MM.1S (cell line): ENCODE results near the gene CD99L2.

Experiments
- DNase-seq: peaks from one replicate; pipeline ENCODE4 v3.0.0-alpha.2; 2015
- H2AFZ ChIP-seq: fragments of 300-600 bp; sonication (generic); 2 replicates; pipeline ENCODE4 v1.6.0; 2016; ENCODE audit warnings: antibody characterized with exemption, low read length
- H3F3A ChIP-seq: fragments of 300-600 bp; sonication (generic); 2 replicates; pipeline ENCODE4 v1.6.1; 2016; ENCODE audit warnings: mild to moderate bottlenecking, antibody characterized with exemption, low read length, moderate library complexity, mixed read lengths; ENCODE audit not compliant: insufficient read depth
- H3K27ac ChIP-seq: fragments of 300-600 bp; sonication (generic); 2 replicates; pipeline ENCODE4 v1.5.1; 2016; ENCODE audit warnings: mild to moderate bottlenecking, low read length
- H3K27me3 ChIP-seq: fragments of 300-600 bp; sonication (generic); replicated peaks from 2 replicates; pipeline ENCODE4 v1.6.0; 2016; ENCODE audit warnings: low read length; ENCODE audit not compliant: insufficient read depth
- H3K36me3 ChIP-seq: fragments of 300-600 bp; sonication (generic); replicated peaks from 2 replicates; pipeline ENCODE4 v1.6.1; 2016; ENCODE audit warnings: mild to moderate bottlenecking, low read length, mixed read lengths; ENCODE audit not compliant: insufficient read depth
- H3K4me1 ChIP-seq: fragments of 300-600 bp; sonication (generic); 2 replicates; pipeline ENCODE4 v1.6.1; 2016; ENCODE audit warnings: low read length, mixed read lengths
- H3K4me2 ChIP-seq: fragments of 300-600 bp; sonication (generic); 2 replicates; pipeline ENCODE4 v1.6.0; 2016; ENCODE audit warnings: low read depth, low read length
- H3K4me3 ChIP-seq: fragments of 300-600 bp; sonication (generic); 2 replicates; pipeline ENCODE4 v1.5.1; 2016; ENCODE audit warnings: low read length, mixed read lengths
- H3K79me2 ChIP-seq: fragments of 300-600 bp; sonication (generic); 2 replicates; pipeline ENCODE4 v1.6.1; 2016; ENCODE audit warnings: mixed run types, low read length, mixed read lengths
- H3K9ac ChIP-seq: fragments of 300-600 bp; sonication (generic); 2 replicates; pipeline ENCODE4 v1.6.1; 2016; ENCODE audit warnings: low read length, mixed read lengths
- H3K9me2 ChIP-seq: fragments of 300-600 bp; sonication (generic); replicated peaks from 2 replicates; pipeline ENCODE4 v1.6.1; 2016; ENCODE audit warnings: mild to moderate bottlenecking, low read length, mixed read lengths; ENCODE audit not compliant: insufficient read depth
- H3K9me3 ChIP-seq: fragments of 300-600 bp; sonication (generic); replicated peaks from 2 replicates; pipeline ENCODE4 v1.6.1; 2016; ENCODE audit warnings: mild to moderate bottlenecking, low read length, mixed read lengths; ENCODE audit not compliant: insufficient read depth
- H4K20me1 ChIP-seq: fragments of 300-600 bp; sonication (generic); 2 replicates; pipeline ENCODE4 v1.6.1; 2016; ENCODE audit warnings: mild to moderate bottlenecking, low read length, moderate library complexity, mixed read lengths; ENCODE audit not compliant: insufficient read depth
- EZH2 ChIP-seq: fragments of 300-600 bp; sonication (generic); optimal IDR thresholded peaks from 2 replicates; pipeline ENCODE3; 2017; ENCODE audit warnings: low read depth, mild to moderate bottlenecking, antibody characterized with exemption, low read length, mixed read lengths
- EZH2phosphoT487 ChIP-seq: fragments of 300-600 bp; sonication (generic); IDR thresholded peaks from 2 replicates; pipeline ENCODE4 v1.6.1; 2018; ENCODE audit warnings: antibody characterized with exemption, low read length
- TF ChIP-seq, protein P1 (sequence below): fragments of 300-600 bp; sonication (generic); IDR thresholded peaks from 2 replicates; pipeline ENCODE4 v1.5.1; 2016; ENCODE audit warnings: antibody characterized with exemption, low read length, mixed read lengths

CD99L2 gene

DNA sequence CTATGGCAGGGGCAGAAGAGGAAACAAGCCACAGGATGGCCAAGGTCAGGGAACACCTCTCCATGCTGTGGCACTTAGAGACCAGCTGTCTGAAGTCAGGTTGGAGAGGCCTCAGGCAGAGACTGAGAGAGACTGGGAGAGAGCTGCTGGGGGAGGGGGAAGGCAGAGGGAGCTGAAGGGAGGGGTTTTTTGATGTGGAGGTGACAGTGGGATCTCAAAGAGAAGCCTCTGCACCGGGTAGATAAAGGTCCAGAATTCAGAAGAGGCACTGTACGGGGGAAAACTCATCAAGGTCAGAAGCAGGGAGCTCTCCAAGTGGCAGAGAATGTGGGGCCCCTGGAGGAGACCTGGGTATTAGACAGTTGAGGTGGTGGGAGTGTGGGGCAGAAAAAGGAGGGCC is 43.1 kb upstream of the CD99L2 start:
- H3K27ac ChIP-seq, result no peak overlapping the region
- H3K4me1 ChIP-seq, result no peaks in the 10 kb centered on the region
- no peaks in the 10 kb centered on the region for H3K27me3 ChIP-seq
- no peaks in the 10 kb centered on the region for H3K36me3 ChIP-seq
- H3K79me2 ChIP-seq, result no peaks in the 10 kb centered on the region
- no peak overlapping the region for H3K4me3 ChIP-seq
- H3K9me3 ChIP-seq, result no peaks in the 10 kb centered on the region
- no peaks in the 10 kb centered on the region for H3F3A ChIP-seq
- TF ChIP-seq EZH2, result no peak
- TF ChIP-seq EZH2phosphoT487, result no peak
- TF ChIP-seq, protein P1, sequence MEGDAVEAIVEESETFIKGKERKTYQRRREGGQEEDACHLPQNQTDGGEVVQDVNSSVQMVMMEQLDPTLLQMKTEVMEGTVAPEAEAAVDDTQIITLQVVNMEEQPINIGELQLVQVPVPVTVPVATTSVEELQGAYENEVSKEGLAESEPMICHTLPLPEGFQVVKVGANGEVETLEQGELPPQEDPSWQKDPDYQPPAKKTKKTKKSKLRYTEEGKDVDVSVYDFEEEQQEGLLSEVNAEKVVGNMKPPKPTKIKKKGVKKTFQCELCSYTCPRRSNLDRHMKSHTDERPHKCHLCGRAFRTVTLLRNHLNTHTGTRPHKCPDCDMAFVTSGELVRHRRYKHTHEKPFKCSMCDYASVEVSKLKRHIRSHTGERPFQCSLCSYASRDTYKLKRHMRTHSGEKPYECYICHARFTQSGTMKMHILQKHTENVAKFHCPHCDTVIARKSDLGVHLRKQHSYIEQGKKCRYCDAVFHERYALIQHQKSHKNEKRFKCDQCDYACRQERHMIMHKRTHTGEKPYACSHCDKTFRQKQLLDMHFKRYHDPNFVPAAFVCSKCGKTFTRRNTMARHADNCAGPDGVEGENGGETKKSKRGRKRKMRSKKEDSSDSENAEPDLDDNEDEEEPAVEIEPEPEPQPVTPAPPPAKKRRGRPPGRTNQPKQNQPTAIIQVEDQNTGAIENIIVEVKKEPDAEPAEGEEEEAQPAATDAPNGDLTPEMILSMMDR, result no peak
- no peak overlapping the region for H3K9ac ChIP-seq
- no peak overlapping the region for H2AFZ ChIP-seq
- no peaks in the 10 kb centered on the region for H3K9me2 ChIP-seq
- DNase-seq, result no peak
- no peaks in the 10 kb centered on the region for H4K20me1 ChIP-seq
- no peak overlapping the region for H3K4me2 ChIP-seq

- H3K79me2 ChIP-seq, result no peaks in the 10 kb centered on the region
- no peak overlapping the region for H3K9ac ChIP-seq
- H3K4me2 ChIP-seq, result no peak overlapping the region
- no peak for DNase-seq
- no peak overlapping the region for H2AFZ ChIP-seq
- H3K9me3 ChIP-seq, result no peaks in the 10 kb centered on the region
- H3K4me3 ChIP-seq, result no peak overlapping the region
- no peaks in the 10 kb centered on the region for H3K4me1 ChIP-seq
- no peaks in the 10 kb centered on the region for H3F3A ChIP-seq
- H3K27ac ChIP-seq, result no peak overlapping the region
- no peaks in the 10 kb centered on the region for H3K27me3 ChIP-seq
- no peaks in the 10 kb centered on the region for H4K20me1 ChIP-seq
- no peaks in the 10 kb centered on the region for H3K36me3 ChIP-seq
- no peaks in the 10 kb centered on the region for H3K9me2 ChIP-seq
- no peak for TF ChIP-seq EZH2phosphoT487
- TF ChIP-seq, protein P1, result no peak
- no peak for TF ChIP-seq EZH2
These were observed 42.5 kb upstream of the CD99L2 start for GRCh38 chrX:150940844-150941495.

GRCh38 chrX:150936556-150936955 is 38.1 kb upstream of the CD99L2 start:
- Histone ChIP-seq H3K79me2 (no peaks in the 10 kb centered on the region), H3K27ac (no peak overlapping the region), H3K9ac (no peak overlapping the region), H3K27me3 (no peaks in the 10 kb centered on the region), H3K4me1 (no peaks in the 10 kb centered on the region), H3K4me3 (no peak overlapping the region), H3F3A (no peaks in the 10 kb centered on the region), H3K9me2 (no peaks in the 10 kb centered on the region), H3K9me3 (no peaks in the 10 kb centered on the region), H3K36me3 (no peaks in the 10 kb centered on the region), H3K4me2 (no peak overlapping the region), H2AFZ (no peak overlapping the region), H4K20me1 (no peaks in the 10 kb centered on the region)
- DNase-seq, result no peak
- TF ChIP-seq EZH2phosphoT487 (no peak), EZH2 (no peak)
- TF ChIP-seq, protein P1, result no peak
